ENCODE measurements around the gene MRPS15.

DNA sequence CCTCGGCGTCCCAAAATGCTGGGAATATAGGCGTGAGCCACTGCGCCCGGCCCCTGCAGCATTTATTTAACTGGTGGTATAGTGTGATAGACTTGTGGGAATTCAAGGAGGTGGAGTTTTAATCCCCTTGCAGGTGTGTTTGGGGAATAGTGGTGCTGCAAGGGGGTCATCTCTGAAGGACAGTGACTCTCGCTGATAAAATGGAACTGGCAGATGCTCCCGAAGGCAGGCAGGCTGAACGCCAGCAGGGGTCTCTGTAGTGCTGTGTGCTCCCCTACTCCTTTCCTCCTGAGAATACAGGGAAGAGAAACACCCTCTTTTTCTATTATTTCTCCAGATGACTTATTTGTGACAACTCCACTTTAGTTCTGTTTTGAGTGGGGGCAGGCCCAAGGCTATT, 17.9 kb downstream of the MRPS15 start:
- TF ChIP-seq POLR2A (IDR thresholded peaks at IDR 0.05; ENCODE audit: low read depth, low read length) (no peak), POLR2AphosphoS5 (IDR thresholded peaks at IDR 0.05; ENCODE audit: low read depth, low read length) (no peak), TAF1 (IDR thresholded peaks at IDR 0.05; ENCODE audit: borderline replicate concordance, low read depth, low read length) (no peak)
